ENCODE measurements around the gene GPR135. TPM values are rescaled to one million over a fixed set of nuclear protein-coding genes. Genes with fewer than 3 reads are reported as not detected.

GPR135 gene
- polyA plus RNA-seq, 2 of the 4 experiments (the other 2 are of a cell fraction) = 1.5 to 3.6 TPM

GRCh38 chr14:59482541-59483331, 17.6 kb upstream of the GPR135 start:
- no peaks in the 10 kb centered on the region for H3K9me3 ChIP-seq
- peaks cover 45% of the 10 kb centered on the region for H3K4me1 ChIP-seq
- H3K27ac ChIP-seq = peak overlapping the region; percentile 98
- TF ChIP-seq FOSL2 (IDR thresholded peaks at IDR 0.05) (no peak; the same call in 1 of the 2 replicates), FOSL2 (CRISPR knock-in tag; IDR thresholded peaks at IDR 0.05) (peak; percentile 64), REST (IDR thresholded peaks at IDR 0.05) (no peak), HDAC2 (IDR thresholded peaks at IDR 0.05) (peak; percentile 77; the same call in 1 of the 2 replicates), MYC (IDR thresholded peaks at IDR 0.05; ENCODE audit: borderline replicate concordance, low read length) (0 out of 2 replicates have a peak, but pooled peaks have one; percentile 5), RFX5 (IDR thresholded peaks at IDR 0.05) (no peak), BCL3 (IDR thresholded peaks at IDR 0.05) (peak; percentile 50; the same call in 1 of the 3 replicates), CTCF (IDR thresholded peaks at IDR 0.05) (no peak), RARB (CRISPR knock-in tag; IDR thresholded peaks at IDR 0.05) (peak; percentile 23; the same call in 1 of the 2 replicates), JUNB (IDR thresholded peaks at IDR 0.05) (peak; percentile 45; the same call in 1 of the 2 replicates), EP300 (IDR thresholded peaks at IDR 0.05) (peak in 1 of 2 experiments; percentile 35; a peak in 1 of 5 replicates), KDM1A (IDR thresholded peaks at IDR 0.05; ENCODE audit: low read depth) (peak; percentile 89), RNF2 (IDR thresholded peaks at IDR 0.05; ENCODE audit: borderline replicate concordance, low read depth) (no peak), NFE2L2 (conservative IDR thresholded peaks at IDR 0.05; ENCODE audit: low read length) (peak; percentile 59), HOXA7 (CRISPR knock-in tag; IDR thresholded peaks at IDR 0.05) (0 out of 2 replicates have a peak, but pooled peaks have one; percentile 67), ZFP36 (IDR thresholded peaks at IDR 0.05; ENCODE audit: borderline replicate concordance, partially characterized antibody) (peak; percentile 48), MAFK (IDR thresholded peaks at IDR 0.05; ENCODE audit: partially characterized antibody) (peak; percentile 68), GATA3 (IDR thresholded peaks at IDR 0.05; ENCODE audit: borderline replicate concordance) (peak; percentile 33; the same call in 1 of the 2 replicates)
- DNase-seq (ENCODE audit: low read depth in 1 of 2, low spot score in 1 of 2) (peak; percentile 56 to 83), ATAC-seq (peak; percentile 63 to 65), FAIRE-seq (peak; percentile 39)
- peak overlapping the region; percentile 82 for H3K4me3 ChIP-seq
- POLR2A ChIA-PET = interaction anchor here (0.6 to 2.5 kb wide), 7 partner anchors 10 to 1101 kb away, joined by 3 to 13 read pairs (median 3); partner anchors contain the start of gene CCDC175
- CTCF ChIA-PET = interaction anchor here (0.9 to 3.0 kb wide), 6 partner anchors 15 to 94 kb away, joined by 3 to 19 read pairs (median 3); partner anchors contain the start of gene CCDC175
- H3K4me2 ChIP-seq = peak overlapping the region; percentile 78
- WGBS (ENCODE audit: missing lambda C conversion rate) = 1% methylated on average over 6 of the region's 6 CpGs

Data from A549 (cell line).